Glomerular endothelial cell (primary cell): ENCODE data around the gene NEDD4L. TPM values are rescaled to one million over a fixed set of nuclear protein-coding genes. Genes with fewer than 3 reads are reported as not detected.

Source experiments
- DNase-seq: peaks from one replicate; pipeline ENCODE4 v3.0.0-alpha.2; 2011; ENCODE audit warnings: low read depth, low spot score; ENCODE audit errors: extremely low read depth
- total RNA-seq: library from RNA; depleted of rRNA; stranded (reverse); fragments of >200 nt; gene quantifications from 2 replicates; pipeline ENCODE4 v1.2.3, GENCODE V29; 2015

Gene NEDD4L
- total RNA-seq, 1 donor from 2014 or later: 63.9 TPM

DNA sequence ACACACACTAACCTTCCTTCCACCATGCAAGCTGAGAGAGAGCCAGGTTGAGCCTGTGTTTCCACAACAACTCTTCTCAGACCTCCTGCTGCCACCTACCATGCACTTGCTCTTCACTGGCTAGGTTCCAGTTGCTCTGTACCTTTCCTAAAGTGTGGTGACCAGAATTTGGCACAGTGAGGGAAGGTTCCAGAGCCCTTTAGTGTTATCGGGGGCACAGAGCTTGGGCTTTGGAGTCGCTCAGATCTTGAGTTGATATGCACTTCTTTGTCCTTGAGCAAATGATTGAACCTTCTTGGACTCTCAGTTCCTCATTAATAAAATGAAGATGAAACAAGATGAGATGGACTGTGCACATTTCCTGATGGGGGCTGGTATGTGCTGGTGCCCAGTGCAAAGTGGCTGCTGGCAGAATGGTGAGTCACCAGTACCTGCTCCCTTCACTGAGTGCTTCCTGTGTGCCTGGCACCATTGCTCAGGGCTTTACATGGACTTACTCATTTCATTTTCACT, 47.1 kb downstream of the NEDD4L start:
- no peak for DNase-seq

DNA sequence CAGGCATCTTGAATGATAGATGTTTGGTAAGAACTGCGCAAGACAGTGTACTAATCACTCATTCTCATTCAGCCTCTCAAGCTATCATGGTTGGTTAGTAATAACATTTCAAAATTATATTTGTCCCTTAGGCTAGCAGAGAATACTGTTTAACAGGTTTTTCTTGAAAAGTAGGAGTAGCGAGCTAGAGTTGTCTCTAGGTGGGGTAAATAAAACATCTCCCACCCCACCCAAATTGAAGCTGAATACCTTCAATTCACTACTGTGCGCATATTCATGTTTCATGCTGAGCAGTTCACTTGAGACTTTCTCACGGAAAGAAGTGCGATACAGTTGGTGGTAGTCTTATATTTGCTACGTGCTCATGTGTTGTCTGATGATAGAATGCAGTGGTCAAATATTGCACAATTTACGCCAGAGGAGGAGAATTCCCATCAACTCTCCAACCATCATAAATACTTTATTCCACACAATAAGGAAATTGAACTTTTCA, 49.3 kb downstream of the NEDD4L start:
- DNase-seq: no peak

GRCh38 chr18:58095222-58095621, 51.2 kb downstream of the NEDD4L start:
- DNase-seq: no peak

- DNase-seq: no peak
Observed at GRCh38 chr18:58095655-58096054, 51.6 kb downstream of the NEDD4L start.

DNA sequence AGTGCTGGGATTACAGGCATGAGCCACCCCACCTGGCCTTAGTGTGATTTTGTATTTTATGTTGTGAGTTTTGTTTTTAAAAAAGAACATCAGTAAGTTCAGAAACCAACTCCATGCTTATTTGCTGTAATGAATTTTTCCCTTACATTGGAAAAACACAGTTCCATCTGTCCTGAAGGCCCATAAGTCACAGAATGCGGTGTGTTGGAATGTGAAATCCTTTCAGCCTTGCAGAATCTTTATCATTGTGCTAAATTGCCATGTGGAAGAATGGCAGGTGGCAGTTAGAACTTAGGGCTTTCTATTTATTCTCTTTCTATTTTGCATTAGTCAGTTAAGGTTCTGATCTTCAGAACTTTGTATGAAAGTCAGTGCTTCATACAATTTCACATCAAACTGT, 52.6 kb downstream of the NEDD4L start:
- no peak for DNase-seq

DNA sequence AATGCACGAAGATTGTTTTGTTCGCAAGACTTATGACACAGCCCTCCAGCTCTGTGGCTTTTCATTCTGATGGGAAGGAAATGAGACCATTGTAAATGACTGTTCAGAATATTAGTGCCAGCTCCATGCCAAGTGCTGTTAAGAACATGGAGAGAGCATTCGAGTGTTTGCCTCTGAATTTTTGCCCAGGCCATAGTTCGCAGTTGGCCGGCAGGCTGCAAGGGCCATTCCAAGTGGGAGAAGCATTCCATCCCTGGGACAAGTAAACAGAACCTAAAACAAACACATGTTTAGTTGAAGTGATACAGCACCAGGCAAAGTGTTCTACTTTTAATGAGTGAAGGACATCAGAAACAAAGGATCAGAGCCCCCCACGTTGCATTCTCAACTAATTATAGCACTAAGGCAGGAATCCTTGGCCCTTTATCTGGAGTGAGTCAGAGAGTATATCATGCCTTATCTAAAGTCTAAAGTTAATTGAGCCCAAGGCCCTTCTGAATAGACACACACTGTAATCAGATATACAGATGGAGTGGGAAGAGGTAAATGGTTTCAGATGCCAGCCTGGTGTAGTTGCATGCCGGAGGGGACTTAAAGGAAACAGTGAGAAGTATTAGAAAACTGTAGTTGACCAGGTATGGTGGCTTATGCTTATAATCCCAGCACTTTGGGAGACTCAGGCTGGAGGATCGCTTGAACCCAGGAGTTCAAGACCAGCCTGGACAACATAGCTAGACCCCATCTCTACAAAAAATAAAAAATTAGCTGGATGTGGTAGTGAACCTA, 53.3 kb downstream of the NEDD4L start:
- no peak for DNase-seq

DNA sequence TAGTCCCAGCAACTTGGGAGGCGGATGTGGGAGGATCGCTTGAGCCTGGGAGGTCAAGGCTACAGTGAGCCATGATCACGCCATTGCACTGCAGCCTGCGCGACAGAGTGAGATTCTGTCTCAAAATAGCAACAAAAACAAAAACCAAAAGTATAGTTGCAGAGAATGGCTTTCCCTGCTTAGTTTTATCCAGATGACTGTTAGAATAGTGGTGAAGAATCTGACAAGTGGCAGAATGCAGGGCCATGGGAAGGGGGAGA, 53.8 kb downstream of the NEDD4L start:
- no peak for DNase-seq

DNA sequence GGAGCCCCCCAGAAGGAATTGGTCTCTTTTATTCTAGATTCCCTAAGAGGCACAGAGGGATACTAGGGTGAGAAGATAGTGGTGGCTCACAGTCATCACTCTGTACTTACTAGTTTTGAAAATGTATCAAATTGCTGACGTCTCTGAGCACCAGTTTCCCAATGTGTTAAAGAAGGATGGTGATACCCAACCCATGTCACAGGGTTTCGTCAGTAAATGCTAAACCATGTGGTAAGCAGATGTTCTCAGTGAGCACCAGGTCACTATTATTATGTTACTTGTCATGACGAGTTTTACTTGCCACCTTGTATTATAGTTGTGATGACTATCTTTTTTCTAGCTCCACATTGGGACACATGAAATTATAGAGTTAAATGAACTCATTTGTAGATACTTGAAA, 54.7 kb downstream of the NEDD4L start:
- DNase-seq: no peak

GRCh38 chr18:58100154-58100553, 56.1 kb downstream of the NEDD4L start:
- DNase-seq: no peak

GRCh38 chr18:58101291-58101794, 57.3 kb downstream of the NEDD4L start:
- no peak for DNase-seq

GRCh38 chr18:58102018-58102417, 58.0 kb downstream of the NEDD4L start:
- no peak for DNase-seq

DNA sequence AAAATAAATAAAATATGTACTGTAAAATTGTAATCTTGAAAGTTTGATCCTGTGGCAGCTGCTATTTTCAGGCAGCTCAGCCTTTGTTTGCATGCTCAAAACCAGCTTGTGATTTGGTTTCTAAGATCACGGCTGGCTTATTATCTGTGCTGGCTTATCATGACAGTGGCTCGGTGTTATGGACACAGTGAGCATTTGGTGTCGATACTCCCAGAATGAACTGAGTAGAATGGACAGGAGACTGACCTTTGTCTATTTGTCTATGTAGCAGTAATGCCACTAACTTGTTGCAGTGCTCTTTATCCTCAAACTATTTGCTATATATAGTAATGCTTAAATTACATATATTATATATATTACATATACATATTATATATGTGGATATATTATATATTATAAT, 58.8 kb downstream of the NEDD4L start:
- no peak for DNase-seq

- no peak for DNase-seq
Observed at GRCh38 chr18:58103339-58103985, 59.4 kb downstream of the NEDD4L start.

DNA sequence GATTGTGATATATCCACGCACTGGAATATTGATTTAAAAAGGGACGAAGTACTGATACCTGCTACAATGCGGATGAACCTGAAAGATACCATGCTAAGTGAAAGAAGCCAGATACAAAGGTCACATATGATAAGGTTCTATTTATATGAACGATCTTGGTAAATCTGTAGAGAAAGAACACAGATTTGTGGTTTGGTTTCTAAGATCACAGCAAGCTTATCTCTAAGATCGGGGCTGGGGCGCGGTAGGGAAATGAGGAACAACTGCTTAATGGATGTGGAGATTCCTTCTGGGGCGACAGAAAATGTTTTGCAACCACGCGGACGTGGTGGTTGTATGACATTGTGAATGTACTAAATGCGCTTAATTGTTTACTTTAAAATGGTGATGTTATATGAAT, 60.1 kb downstream of the NEDD4L start:
- DNase-seq: no peak

GRCh38 chr18:58105206-58105887, 61.3 kb downstream of the NEDD4L start:
- DNase-seq: no peak

DNA sequence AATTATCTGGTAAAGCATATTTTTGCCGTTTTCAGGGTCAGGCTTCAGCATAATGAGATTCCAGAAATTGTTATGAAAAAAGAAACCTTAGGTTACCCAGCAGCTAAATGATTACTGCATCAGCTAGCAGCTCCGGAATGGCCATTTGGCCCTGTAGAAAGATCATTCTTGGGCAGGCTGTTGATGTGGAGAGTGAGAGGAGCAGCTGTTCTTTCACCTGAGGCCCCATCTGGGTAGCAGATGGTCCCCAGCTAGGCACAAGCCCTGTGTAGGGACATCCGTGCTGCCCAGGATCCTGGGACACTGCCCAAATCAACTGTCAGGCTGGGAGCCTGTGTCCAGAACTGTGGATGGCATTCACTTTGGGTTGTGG, 61.8 kb downstream of the NEDD4L start:
- no peak for DNase-seq

DNA sequence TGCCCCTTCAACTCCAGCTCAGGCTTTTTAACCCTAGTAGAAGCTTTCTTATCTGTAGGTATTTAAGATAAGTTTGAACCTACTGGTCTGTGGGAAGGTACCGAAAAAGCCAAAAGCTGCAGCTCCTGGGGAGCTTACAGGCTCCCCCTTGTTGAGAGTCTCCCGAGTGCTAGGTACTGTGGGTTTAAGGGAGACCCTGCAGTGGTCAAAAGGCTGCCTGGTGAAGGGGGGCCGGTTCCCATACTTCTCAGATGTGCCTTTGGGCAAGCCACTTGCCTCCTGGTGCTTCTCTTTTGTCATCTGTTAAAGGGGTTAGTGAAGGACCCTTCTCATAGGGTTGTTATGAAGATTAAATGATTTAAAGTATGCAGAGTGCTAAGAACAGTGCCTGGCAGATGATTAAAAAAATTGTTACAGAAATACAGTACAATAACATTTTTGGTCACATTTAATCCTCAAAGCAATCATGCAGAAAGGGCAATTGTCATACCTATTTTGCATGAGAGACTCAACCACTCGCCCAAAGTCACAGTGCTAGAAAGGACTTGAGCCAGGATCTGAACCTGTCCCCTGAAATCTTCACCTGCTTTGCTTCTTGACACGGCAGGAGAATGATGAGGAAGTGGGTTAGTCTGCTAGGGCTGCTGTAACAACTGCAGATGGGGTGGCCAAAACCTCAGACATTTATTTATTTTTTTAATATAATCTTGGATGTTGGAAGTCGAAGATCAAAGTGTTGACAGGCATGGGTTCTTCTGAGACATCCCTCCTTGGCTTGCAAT, 62.5 kb downstream of the NEDD4L start:
- no peak for DNase-seq

DNA sequence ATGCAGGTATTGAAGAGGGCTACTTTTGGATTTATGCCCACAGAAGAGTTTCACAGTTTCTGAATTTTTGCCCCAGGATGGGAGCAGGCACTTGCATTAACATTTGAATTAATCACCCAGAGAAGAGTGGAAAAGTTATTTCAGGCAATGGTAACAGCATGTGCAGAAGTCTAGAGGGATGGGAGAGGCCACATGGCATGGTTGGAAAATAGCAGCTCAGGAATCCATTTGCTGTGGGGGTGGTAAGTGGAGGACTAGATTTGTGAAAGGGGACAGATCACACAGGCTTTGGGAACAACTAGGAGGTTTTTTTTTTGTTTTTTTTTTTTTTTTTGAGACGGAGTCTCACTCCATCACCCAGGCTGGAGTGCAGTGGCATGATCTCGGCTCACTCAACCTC, 65.2 kb downstream of the NEDD4L start:
- DNase-seq: no peak

DNA sequence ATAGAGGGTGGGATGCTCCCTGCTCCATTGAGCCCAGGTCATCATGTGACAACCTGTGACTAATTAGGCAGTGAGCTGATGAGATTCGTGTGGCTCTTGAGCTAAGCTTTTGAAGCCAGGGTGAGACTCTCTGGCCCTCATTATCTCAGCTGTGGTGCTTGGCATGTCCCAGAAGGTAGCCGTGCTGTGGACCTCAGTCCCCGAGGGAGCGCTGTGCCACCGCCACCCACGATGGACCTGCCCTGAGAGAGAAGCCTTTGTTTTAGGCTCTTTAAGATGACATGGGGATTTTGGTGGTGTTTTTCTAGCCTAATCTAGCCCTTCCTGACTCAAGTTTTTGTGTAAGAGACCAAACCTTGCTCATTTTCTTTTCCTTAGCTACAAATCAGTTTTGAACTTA, 66.4 kb downstream of the NEDD4L start:
- DNase-seq: no peak

DNA sequence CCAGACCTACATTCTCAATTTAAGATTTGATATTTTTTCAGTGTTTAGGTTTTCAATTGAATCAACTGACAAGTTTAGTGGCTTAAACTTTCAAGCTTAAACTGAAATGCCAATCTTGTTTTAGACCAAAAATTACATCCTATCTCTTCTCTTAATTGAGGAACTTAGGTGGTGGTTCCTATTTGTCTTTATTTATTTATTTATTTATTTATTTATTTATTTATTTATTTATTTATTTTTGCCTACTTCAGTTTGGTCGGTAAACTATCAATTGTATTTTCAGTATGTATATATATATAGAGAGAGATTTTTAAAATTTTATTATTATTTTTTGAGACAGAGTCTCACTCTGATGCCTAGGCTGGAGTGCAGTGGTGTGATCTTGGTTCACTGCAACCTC, 68.1 kb downstream of the NEDD4L start:
- no peak for DNase-seq

DNA sequence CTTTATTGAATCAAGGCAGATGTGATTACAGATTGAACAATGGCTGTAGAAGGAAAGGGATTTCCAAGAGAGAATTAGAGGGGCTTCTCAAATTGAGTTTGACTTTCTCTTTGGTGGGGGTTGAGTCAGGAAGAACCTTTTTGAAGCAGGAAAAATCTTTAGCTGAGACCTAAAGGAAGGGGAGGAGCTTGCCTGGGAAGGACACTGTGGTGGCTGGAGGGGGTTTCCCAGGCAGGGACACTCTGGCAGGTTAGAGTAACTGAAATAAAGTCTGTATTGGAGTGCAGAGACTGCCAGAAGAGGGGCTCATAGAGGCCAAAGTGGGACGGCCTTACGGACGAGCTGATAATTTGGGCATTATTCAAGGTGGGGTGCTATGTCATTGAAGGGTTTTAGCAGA, 69.3 kb downstream of the NEDD4L start:
- DNase-seq: no peak
